A673 (cell line): ENCODE results near the gene SYT8. TPM values are rescaled to one million over a fixed set of nuclear protein-coding genes. Genes with fewer than 3 reads are reported as not detected.

ENCODE experiments used
- BruUV-seq: library from RNA; stranded (reverse); fragments of 400-500 nt; replicated peaks from 2 replicates; lab custom pipeline; 2021; lab: Mats Ljungman, UMichigan
- CTCF ChIA-PET: fragments of 300-600 bp; sonication (Branson Sonifier 250); formaldehyde crosslinking; loops from one replicate; lab custom pipeline; 2022; ENCODE audit warnings: antibody characterized with exemption; lab: Charles Lee
- POLR2A ChIA-PET: fragments of 300-600 bp; sonication (Branson Sonifier 250); formaldehyde crosslinking; loops from one replicate; lab custom pipeline; 2022; ENCODE audit warnings: antibody characterized with exemption; ENCODE audit not compliant: low non-redundant PET; lab: Charles Lee
- DNase-seq: peaks from one replicate; pipeline ENCODE4 v3.0.0-alpha.2; 2015; ENCODE audit warnings: low spot score
- H3K27ac ChIP-seq: fragments of 200-600 bp; sonication (generic); 2 replicates; pipeline ENCODE4 v1.5.1; 2016; ENCODE audit warnings: mixed run types, low read depth, mild to moderate bottlenecking, mixed read lengths, antibody characterized with exemption, low read length; ENCODE audit not compliant: poor library complexity, severe bottlenecking
- H3K27me3 ChIP-seq: fragments of 200-600 bp; sonication (generic); replicated peaks from 2 replicates; pipeline ENCODE4 v1.6.1; 2017; ENCODE audit warnings: mixed run types, low read depth, mild to moderate bottlenecking, mixed read lengths, antibody characterized with exemption, low read length; ENCODE audit not compliant: insufficient read depth, poor library complexity
- H3K36me3 ChIP-seq: fragments of 200-600 bp; sonication (generic); 2 replicates; pipeline ENCODE4 v1.6.1; 2016; ENCODE audit warnings: mixed run types, mild to moderate bottlenecking, mixed read lengths, antibody characterized with exemption, low read length; ENCODE audit not compliant: insufficient read depth, poor library complexity, severe bottlenecking
- H3K4me1 ChIP-seq: fragments of 200-600 bp; sonication (generic); 2 replicates; pipeline ENCODE4 v1.6.1; 2017; ENCODE audit warnings: mixed run types, mild to moderate bottlenecking, mixed read lengths, antibody characterized with exemption, low read length; ENCODE audit not compliant: insufficient read depth, poor library complexity, severe bottlenecking
- H3K4me3 ChIP-seq: fragments of 200-600 bp; sonication (generic); 2 replicates; pipeline ENCODE4 v1.5.1; 2016; ENCODE audit warnings: low read depth, mixed run types, mild to moderate bottlenecking, mixed read lengths, low read length; ENCODE audit not compliant: poor library complexity, severe bottlenecking
- H3K9me3 ChIP-seq: fragments of 200-600 bp; sonication (generic); 2 replicates; pipeline ENCODE4 v1.6.1; 2016; ENCODE audit warnings: mixed run types, low read depth, mild to moderate bottlenecking, mixed read lengths, antibody characterized with exemption, low read length; ENCODE audit not compliant: poor library complexity, severe bottlenecking
- CTCF ChIP-seq: fragments of 300-800, 200-600 bp; sonication (generic); conservative IDR thresholded peaks from 2 replicates; pipeline ENCODE4 v1.5.1; 2017; ENCODE audit warnings: low read depth, mild to moderate bottlenecking, antibody characterized with exemption, low read length, moderate library complexity, mixed read lengths
- EZH2 ChIP-seq: fragments of 200-600 bp; sonication (generic); IDR thresholded peaks from 2 replicates; pipeline ENCODE4 v1.6.1; 2017; ENCODE audit warnings: borderline replicate concordance, low read depth, mild to moderate bottlenecking, mixed read lengths, antibody characterized with exemption, low read length; ENCODE audit not compliant: poor library complexity, severe bottlenecking
- intact Hi-C: fragments of 100-400 bp; cut with micrococcal nuclease; formaldehyde crosslinking; loops from one replicate; pipeline ENCODE4 v1.10.0; 2022; ENCODE audit not compliant: unreplicated experiment
- total RNA-seq: library from RNA; stranded (reverse); gene quantifications from 2 replicates; pipeline ENCODE4 v1.2.3, GENCODE V29; 2021

Gene SYT8
- total RNA-seq, 1 experiment from 2014 or later: not detected

GRCh38 chr11:1834062-1834610, 654 bp upstream of the SYT8 start:
- H3K27ac ChIP-seq: no peak overlapping the region
- no peak for DNase-seq
- no TSS peak for BruUV-seq
- H3K4me3 ChIP-seq: no peak overlapping the region
- ChIA-PET CTCF (interaction anchor here (1.6 to 4.3 kb wide), 3 partner anchors 140 to 318 kb away, joined by 6 to 101 read pairs (median 21); no protein-coding TSS in a partner anchor), POLR2A (no interaction called here)
- peaks cover 8% of the 10 kb centered on the region for H3K27me3 ChIP-seq
- H3K4me1 ChIP-seq: no peaks in the 10 kb centered on the region
- TF ChIP-seq CTCF (no peak), EZH2 (no peak)
- no peaks in the 10 kb centered on the region for H3K36me3 ChIP-seq
- H3K9me3 ChIP-seq: no peaks in the 10 kb centered on the region
- intact Hi-C loops: loop anchor here (5.0 kb wide), 1 partner anchor 287 kb away; no protein-coding TSS in a partner anchor

- no peak for TF ChIP-seq EZH2
- no peak for TF ChIP-seq CTCF
- DNase-seq: no peak
- intact Hi-C loops: loop anchor here (2.0 kb wide), 1 partner anchor 315 kb away; no protein-coding TSS in a partner anchor
- Histone ChIP-seq H3K4me1 (no peaks in the 10 kb centered on the region), H3K4me3 (no peak overlapping the region), H3K36me3 (no peaks in the 10 kb centered on the region), H3K27me3 (peaks cover 3% of the 10 kb centered on the region), H3K9me3 (no peaks in the 10 kb centered on the region), H3K27ac (no peak overlapping the region)
- no TSS peak for BruUV-seq
- ChIA-PET CTCF (interaction anchor here (2.6 kb wide), 1 partner anchor 316 kb away, joined by 7 read pairs; no protein-coding TSS in a partner anchor), POLR2A (no interaction called here)
Measured at GRCh38 chr11:1835671-1836010, 851 bp downstream of the SYT8 start.

GRCh38 chr11:1836011-1836945, 1.5 kb downstream of the SYT8 start:
- DNase-seq: no peak
- BruUV-seq: no TSS peak
- CTCF ChIA-PET: interaction anchor here (2.6 kb wide), 1 partner anchor 315 kb away, joined by 7 read pairs; no protein-coding TSS in a partner anchor
- H3K4me1 ChIP-seq: no peaks in the 10 kb centered on the region
- H3K27ac ChIP-seq: no peak overlapping the region
- H3K27me3 ChIP-seq: no peaks in the 10 kb centered on the region
- no peak overlapping the region for H3K4me3 ChIP-seq
- no peaks in the 10 kb centered on the region for H3K9me3 ChIP-seq
- POLR2A ChIA-PET: no interaction called here
- no peaks in the 10 kb centered on the region for H3K36me3 ChIP-seq
- intact Hi-C loops: loop anchor here (2.0 kb wide), 1 partner anchor 315 kb away; no protein-coding TSS in a partner anchor
- TF ChIP-seq EZH2: no peak
- TF ChIP-seq CTCF: no peak
